NCI-H345 (cell line): ENCODE measurements around the gene KIAA0753.

ENCODE experiments used
- DNase-seq: peaks from one replicate; lab custom pipeline; 2025; lab: John Stamatoyannopoulos, UW

Gene KIAA0753

GRCh38 chr17:6569370-6570285, 70.9 kb downstream of the KIAA0753 start:
- no peak for DNase-seq

- no peak for DNase-seq
These were observed 72.2 kb downstream of the KIAA0753 start for GRCh38 chr17:6568184-6568758.

- DNase-seq: no peak
These were observed 72.9 kb downstream of the KIAA0753 start for GRCh38 chr17:6567528-6568183.

GRCh38 chr17:6561446-6561845, 79.1 kb downstream of the KIAA0753 start:
- DNase-seq: no peak

- DNase-seq: no peak
These were observed 80.0 kb downstream of the KIAA0753 start for GRCh38 chr17:6560496-6560895.

GRCh38 chr17:6559753-6560215, 80.7 kb downstream of the KIAA0753 start:
- no peak for DNase-seq

- no peak for DNase-seq
These were observed 81.4 kb downstream of the KIAA0753 start for GRCh38 chr17:6558932-6559752.

- DNase-seq: no peak
These were observed 82.2 kb downstream of the KIAA0753 start for GRCh38 chr17:6558276-6558675.

GRCh38 chr17:6557040-6557438, 83.5 kb downstream of the KIAA0753 start:
- DNase-seq: no peak

GRCh38 chr17:6556121-6557039, 84.1 kb downstream of the KIAA0753 start, which contains the start of gene PITPNM3:
Gene PITPNM3, minus strand, starts transcription at chr17:6556555. Its CDS starts 149 bp downstream, at chr17:6556406.
- DNase-seq: peak; percentile 3

- no peak for DNase-seq
These were observed 85.0 kb downstream of the KIAA0753 start for GRCh38 chr17:6555331-6556120.

- DNase-seq: no peak
These were observed 85.6 kb downstream of the KIAA0753 start for GRCh38 chr17:6554871-6555330.

- no peak for DNase-seq
These were observed 86.2 kb downstream of the KIAA0753 start for GRCh38 chr17:6554342-6554741.

- peak; percentile 65 for DNase-seq
These were observed 88.5 kb downstream of the KIAA0753 start for GRCh38 chr17:6551869-6552531.

GRCh38 chr17:6551356-6551755, 89.2 kb downstream of the KIAA0753 start:
- no peak for DNase-seq

- DNase-seq: no peak
These were observed 91.0 kb downstream of the KIAA0753 start for GRCh38 chr17:6549384-6550036.

- peak; percentile 29 for DNase-seq
These were observed 91.8 kb downstream of the KIAA0753 start for GRCh38 chr17:6548578-6549330.

- peak; percentile 1 for DNase-seq
These were observed 92.5 kb downstream of the KIAA0753 start for GRCh38 chr17:6548034-6548433.
